Activated T-helper 1 cell treated with anti-CD3 and anti-CD28 coated beads, Interleukin-12 subunit alpha, Interleukin-12 subunit beta, Interleukin-2, Interleukin-4 antibody, amounts not matched to agents 30 ng/mL and 10 ng/mL and 1 ng/mL, durations not matched to agents 14 hours and 24 hours and 36 hours (primary cell): Measurements from ENCODE around the gene HMX2. TPM values are rescaled to one million over a fixed set of nuclear protein-coding genes. Genes with fewer than 3 reads are reported as not detected.

ENCODE experiments used
- DNase-seq: peaks from one replicate; pipeline ENCODE4 v3.0.0; 2021; ENCODE audit warnings: low spot score
- H3K27ac Mint-ChIP-seq: one replicate; pipeline ENCODE4 v1.8.0; 2021; ENCODE audit warnings: mild to moderate bottlenecking, mixed read lengths
- H3K27me3 Mint-ChIP-seq: one replicate; pipeline ENCODE4 v1.8.0; 2022; ENCODE audit warnings: mild to moderate bottlenecking, moderate library complexity, mixed read lengths; ENCODE audit not compliant: insufficient read depth
- H3K36me3 Mint-ChIP-seq: one replicate; pipeline ENCODE4 v1.8.0; 2021; ENCODE audit warnings: low read depth, mixed read lengths
- H3K4me1 Mint-ChIP-seq: one replicate; pipeline ENCODE4 v1.8.0; 2021; ENCODE audit warnings: low read depth, mixed read lengths
- H3K4me3 Mint-ChIP-seq: one replicate; pipeline ENCODE4 v1.8.0; 2021; ENCODE audit warnings: mild to moderate bottlenecking, moderate library complexity, mixed read lengths
- H3K9me3 Mint-ChIP-seq: one replicate; pipeline ENCODE4 v1.8.0; 2021; ENCODE audit warnings: mixed read lengths
- intact Hi-C: fragments of 100-400 bp; cut with micrococcal nuclease; formaldehyde crosslinking; loops from one replicate; pipeline ENCODE4 v1.15.1; 2024
- total RNA-seq: library from RNA; stranded (reverse); gene quantifications from 2 replicates; pipeline ENCODE4 v1.2.3, GENCODE V29; 2022

HMX2 gene, protein sequence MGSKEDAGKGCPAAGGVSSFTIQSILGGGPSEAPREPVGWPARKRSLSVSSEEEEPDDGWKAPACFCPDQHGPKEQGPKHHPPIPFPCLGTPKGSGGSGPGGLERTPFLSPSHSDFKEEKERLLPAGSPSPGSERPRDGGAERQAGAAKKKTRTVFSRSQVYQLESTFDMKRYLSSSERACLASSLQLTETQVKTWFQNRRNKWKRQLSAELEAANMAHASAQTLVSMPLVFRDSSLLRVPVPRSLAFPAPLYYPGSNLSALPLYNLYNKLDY
- not detected in 2 replicates for total RNA-seq

DNA sequence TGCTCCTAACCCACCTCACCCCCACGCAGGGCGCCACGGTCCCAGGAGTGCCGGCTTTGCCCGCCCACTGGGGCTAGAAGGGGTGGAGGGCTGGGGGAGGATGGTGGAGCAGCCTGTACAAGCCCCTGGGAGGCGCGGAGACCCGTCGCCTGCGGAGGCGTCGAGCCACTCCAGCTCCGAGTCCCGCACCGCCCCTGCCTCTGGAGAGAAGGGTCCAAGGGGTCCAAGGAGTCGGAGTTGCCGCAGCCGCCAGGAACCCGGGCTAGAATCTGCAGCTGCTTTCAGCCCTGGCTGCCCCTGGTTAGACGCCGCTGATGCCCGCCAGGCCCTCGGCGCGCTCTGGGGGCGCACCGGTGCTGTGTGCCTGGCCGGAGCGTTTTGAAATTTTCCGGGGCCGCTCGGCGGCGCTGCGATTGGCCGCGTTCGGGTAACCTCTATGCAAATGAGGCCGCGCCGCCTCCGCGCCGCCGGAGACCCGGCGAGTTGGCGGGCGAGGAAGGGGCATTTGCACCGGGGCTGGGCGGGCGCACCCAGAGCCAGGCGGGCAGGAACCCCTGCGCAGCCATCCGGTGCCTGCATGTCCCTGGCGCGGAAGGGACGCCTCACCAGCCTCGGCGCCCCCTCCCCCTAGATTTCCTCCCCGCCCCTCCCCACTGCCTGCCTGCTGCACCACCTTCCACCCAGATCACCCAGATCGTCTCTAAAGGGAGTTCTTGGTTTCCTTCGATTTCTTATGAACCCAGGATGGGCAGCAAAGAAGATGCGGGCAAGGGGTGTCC lies at the start of gene HMX2:
TSS of gene HMX2 (plus strand) at position 502 of the 779 bp plus-strand sequence. CDS start at position 745, 243 bp downstream.
- Mint-ChIP-seq H3K9me3 (no peaks in the 10 kb centered on the region), H3K4me3 (peak within 1 kb of the TSS; percentile 57), H3K27ac (peak within 1 kb of the TSS; percentile 78), H3K36me3 (peaks cover 4% of the 10 kb centered on the region), H3K4me1 (peaks cover 43% of the 10 kb centered on the region), H3K27me3 (peaks cover 59% of the 10 kb centered on the region)
- no peak for DNase-seq
- intact Hi-C loops = loop anchor here (1.0 kb wide), 1 partner anchor 11 kb away; no protein-coding TSS in a partner anchor

DNA sequence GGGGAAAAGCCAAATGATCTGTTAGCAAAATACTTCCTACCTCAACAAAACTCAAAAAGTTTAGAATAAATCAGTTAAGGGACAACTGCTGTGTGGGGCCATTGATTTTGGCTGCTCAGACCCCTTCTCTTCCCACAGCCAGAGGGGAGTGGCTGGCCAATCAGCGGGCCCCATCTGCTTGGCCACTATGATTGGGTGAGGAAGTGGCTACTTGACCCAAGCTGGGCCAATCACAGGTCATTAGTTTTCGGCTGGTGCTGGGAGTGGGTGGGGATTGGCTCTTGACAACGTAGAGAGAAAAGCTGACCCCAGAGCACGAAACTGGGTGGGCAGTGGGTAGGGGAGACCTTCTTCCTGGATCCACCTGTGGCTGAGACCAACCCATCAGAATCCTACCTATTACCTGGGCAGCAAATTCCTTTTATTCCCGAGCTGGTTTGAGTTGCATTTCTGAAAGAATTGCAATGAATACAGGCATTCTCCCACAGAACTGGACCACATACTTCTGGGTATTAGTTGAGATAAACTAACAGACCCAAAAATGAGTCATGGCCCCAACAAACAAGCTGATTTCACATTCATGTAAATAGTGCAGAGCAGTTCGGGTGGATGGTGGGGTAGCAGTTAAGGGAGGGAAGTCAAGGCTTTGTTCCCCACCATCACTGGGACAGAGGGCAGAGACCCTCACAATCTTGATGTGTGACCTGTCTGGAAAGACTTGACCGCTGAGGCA lies 47.7 kb upstream of the HMX2 start:
- Mint-ChIP-seq H3K27me3 (no peaks in the 10 kb centered on the region), H3K27ac (no peak overlapping the region), H3K9me3 (no peaks in the 10 kb centered on the region), H3K4me1 (no peaks in the 10 kb centered on the region), H3K36me3 (no peaks in the 10 kb centered on the region), H3K4me3 (no peak overlapping the region)
- no peak for DNase-seq
- intact Hi-C loops = no loop called here

DNA sequence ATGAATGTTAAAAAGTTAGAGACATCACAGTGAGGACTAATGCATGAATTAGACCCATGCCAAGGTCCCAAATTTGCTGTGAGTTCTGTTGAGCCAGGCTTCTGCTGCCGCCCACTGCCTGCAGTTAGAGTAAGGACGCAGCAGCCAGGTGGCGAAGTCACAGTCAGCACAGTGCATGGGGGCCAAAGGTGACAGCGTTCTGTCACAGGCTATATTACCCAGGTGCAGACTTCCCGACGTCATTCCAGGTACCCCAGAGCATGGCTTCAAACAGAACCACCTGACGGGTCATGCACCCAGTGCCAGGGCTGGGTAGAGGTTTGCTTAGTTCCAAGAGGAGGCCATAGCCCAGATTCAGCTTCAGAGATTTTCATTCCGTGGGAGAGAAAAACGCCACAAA lies 46.1 kb upstream of the HMX2 start:
- Mint-ChIP-seq H3K4me3 (no peak overlapping the region), H3K36me3 (no peaks in the 10 kb centered on the region), H3K27me3 (no peaks in the 10 kb centered on the region), H3K9me3 (no peaks in the 10 kb centered on the region), H3K4me1 (no peaks in the 10 kb centered on the region), H3K27ac (no peak overlapping the region)
- intact Hi-C loops = no loop called here
- no peak for DNase-seq

DNA sequence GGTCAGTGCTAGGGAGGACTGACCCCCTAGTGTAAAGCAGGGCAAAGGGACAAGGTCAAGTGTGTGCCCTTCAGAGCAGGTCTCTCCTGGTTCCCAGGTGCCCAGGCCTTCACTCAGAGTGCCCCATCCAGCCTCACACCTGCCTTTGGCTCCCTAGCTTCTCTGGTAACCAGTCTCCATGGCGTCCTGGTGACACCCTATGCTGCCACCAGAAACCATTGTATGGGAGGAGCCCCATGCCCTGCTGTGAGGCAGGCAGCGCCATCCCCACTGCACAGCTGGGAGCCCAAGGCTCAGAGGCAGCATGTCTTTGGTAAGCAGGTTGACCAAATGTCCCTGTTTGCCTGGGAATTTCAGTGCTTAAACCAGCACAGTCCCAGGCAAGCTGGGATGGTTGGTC lies 45.3 kb upstream of the HMX2 start:
- no peak overlapping the region for H3K4me3 Mint-ChIP-seq

DNA sequence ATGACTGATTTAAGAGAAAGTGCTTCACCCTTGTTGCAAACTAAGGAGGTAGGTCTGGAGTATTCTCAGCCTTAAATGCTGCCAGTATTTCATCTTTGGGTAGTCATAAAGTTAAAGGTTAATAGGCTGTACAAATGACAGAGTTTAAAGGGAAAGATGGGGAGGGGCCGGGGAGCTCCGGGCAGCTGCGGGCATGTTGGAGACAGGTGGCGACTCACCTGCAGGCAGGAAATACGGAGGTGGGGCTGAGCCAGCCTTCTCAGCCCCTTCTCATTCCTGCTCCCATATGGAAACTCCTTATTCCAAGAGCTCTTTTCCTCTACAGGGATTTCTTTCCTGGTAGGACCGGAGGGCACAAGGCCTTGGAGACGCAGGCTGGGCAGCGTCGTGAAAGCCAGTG lies 44.0 kb upstream of the HMX2 start:
- DNase-seq = no peak
- intact Hi-C loops = no loop called here
- Mint-ChIP-seq H3K4me1 (no peaks in the 10 kb centered on the region), H3K27me3 (no peaks in the 10 kb centered on the region), H3K36me3 (no peaks in the 10 kb centered on the region), H3K9me3 (no peaks in the 10 kb centered on the region), H3K27ac (no peak overlapping the region), H3K4me3 (no peak overlapping the region)

More for the DNA sequence above, 45.3 kb upstream of the HMX2 start:
- Mint-ChIP-seq H3K27ac (no peak overlapping the region), H3K4me1 (no peaks in the 10 kb centered on the region), H3K9me3 (no peaks in the 10 kb centered on the region), H3K36me3 (no peaks in the 10 kb centered on the region), H3K27me3 (no peaks in the 10 kb centered on the region)
- DNase-seq = no peak
- intact Hi-C loops = no loop called here

DNA sequence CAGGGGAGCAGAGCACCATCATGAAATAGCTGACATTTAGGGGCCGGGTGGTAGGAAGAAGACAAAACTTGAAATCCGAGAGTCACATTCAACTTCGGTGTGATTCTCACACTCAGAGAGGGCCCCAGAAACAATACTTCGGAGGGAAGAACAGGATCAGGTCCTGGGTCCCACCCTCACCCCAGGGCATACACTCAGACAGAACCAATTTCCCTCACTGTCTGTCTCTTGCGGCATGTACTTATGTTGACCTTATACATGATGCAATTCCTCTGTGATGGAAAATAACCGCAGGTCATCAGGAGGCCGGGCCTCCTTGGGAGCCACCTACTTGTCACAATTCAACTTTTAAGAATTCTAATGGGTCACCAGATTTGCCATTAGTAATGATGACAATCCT lies 38.5 kb upstream of the HMX2 start:
- Mint-ChIP-seq H3K4me1 (no peaks in the 10 kb centered on the region), H3K27me3 (peaks cover 11% of the 10 kb centered on the region), H3K9me3 (no peaks in the 10 kb centered on the region), H3K36me3 (no peaks in the 10 kb centered on the region), H3K4me3 (no peak overlapping the region), H3K27ac (no peak overlapping the region)
- no peak for DNase-seq
- intact Hi-C loops = no loop called here

DNA sequence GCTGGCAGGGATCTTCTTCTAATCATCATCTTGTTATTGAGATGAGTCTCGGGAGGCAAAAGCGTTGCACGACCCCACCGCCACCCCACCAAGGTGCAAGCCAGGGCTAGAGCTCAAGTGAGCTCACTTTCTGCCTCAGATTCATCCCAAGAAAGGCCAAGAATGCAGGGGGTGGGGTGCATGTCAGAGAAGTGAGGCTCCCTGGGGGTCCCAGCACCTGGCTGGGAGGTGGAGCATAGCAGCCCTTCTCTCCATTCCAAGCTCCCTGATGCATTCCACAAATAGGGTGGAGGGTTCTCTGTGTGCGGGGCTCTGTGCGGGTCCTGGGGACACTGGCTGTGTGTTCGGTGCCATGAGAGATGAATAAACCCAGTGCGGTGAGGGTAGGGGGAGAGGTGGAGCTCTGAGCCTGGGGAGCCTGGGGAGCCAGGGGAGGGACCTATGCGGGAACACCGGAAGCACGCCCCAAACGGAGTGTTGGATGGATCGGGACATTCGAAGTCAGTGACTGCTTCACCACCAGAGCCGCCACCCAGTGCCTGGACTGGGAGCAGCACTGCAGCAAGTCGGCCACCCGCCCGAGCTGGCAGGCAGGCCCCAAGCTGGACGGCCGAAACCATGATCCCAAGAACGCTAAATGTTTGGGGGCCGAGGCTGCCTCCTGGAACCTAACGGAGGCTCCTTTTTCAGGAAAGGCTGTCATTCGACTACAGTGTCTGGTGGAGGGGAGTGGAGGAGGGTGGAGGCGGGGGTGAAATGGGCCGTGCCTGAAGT lies 30.1 kb upstream of the HMX2 start:
- Mint-ChIP-seq H3K27ac (no peak overlapping the region), H3K9me3 (no peaks in the 10 kb centered on the region), H3K4me3 (no peak overlapping the region), H3K27me3 (peaks cover 22% of the 10 kb centered on the region), H3K4me1 (no peaks in the 10 kb centered on the region), H3K36me3 (no peaks in the 10 kb centered on the region)
- DNase-seq = no peak
- intact Hi-C loops = no loop called here

DNA sequence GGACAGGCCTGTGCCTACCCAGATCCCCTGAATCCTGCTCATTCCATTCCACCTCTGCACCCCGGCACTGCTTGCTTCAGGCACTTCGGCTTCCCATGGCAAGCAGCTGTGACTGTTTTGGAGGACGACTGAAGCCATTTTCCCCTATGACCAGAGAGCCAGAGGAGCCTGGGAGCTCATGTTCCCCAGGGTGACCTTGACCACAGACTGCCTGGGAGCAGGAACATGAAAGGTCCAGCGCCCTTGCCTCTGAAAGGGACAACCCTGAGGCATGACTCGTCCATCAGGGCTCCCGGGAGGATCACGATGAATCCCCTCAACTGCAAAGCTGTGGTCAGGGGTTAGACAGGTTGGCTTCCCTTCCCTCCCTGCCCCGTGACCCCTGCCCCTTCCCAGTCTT lies 28.9 kb upstream of the HMX2 start:
- H3K27me3 Mint-ChIP-seq = peaks cover 24% of the 10 kb centered on the region
- H3K4me3 Mint-ChIP-seq = no peak overlapping the region
- intact Hi-C loops = no loop called here
- no peaks in the 10 kb centered on the region for H3K4me1 Mint-ChIP-seq
- H3K36me3 Mint-ChIP-seq = no peaks in the 10 kb centered on the region
- H3K27ac Mint-ChIP-seq = no peak overlapping the region
- no peak for DNase-seq
- H3K9me3 Mint-ChIP-seq = no peaks in the 10 kb centered on the region

DNA sequence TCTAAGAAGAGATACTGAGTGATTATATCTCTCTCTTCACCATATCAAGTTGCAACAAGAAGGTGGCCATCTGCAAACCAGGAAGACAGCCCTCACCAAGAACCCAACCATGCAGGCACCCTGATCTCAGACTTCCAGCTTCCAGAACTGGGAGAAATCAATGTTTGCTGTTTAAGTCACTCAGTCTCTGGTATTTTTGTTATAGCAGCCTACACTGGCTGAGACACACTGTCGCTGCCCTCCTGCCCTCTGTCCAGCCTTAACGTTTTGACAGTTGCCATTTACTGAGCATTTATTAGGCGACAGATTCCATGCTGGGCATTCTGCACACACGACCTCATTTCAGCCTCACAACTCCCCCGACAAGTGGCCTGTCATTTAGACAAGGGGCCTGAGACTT lies 21.7 kb upstream of the HMX2 start:
- H3K27me3 Mint-ChIP-seq = peaks cover 43% of the 10 kb centered on the region
- no peak for DNase-seq
- no peaks in the 10 kb centered on the region for H3K4me1 Mint-ChIP-seq
- no peak overlapping the region for H3K27ac Mint-ChIP-seq
- intact Hi-C loops = no loop called here
- H3K36me3 Mint-ChIP-seq = no peaks in the 10 kb centered on the region
- no peaks in the 10 kb centered on the region for H3K9me3 Mint-ChIP-seq
- no peak overlapping the region for H3K4me3 Mint-ChIP-seq

DNA sequence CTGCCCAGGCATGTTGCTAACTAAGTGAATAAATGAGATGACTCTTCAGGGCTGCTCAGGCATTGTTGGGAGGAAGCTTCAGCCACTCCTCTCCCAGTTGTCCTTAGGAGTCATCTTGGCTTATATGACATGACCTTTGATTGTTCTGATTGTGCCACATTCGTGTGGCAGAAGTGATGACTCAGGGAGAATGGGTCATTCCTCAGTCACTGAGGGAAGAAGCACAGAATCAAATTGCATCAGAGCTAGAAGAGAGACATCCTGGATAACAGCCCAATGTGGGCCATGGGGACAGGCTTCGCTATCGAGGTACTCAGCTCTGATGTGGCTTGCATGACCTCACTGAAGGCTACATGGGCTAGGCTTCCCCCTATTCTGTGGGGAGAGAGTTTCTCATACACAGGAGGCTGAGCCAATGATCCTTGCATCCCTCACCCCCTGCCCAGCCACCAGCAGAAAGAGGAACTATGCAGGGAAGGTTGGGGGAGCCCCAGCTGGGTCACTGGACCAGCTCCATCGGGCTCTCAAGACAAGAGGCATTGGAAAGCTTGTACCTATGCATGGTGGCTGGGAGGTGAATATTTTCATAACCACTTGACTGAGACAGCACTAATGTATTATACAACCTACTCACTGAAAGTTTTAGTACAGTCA lies 18.2 kb upstream of the HMX2 start:
- intact Hi-C loops = loop anchor here (5.0 to 10.0 kb wide), 3 partner anchors 143 to 835 kb away; partner anchors contain the start of gene HTRA1
- H3K36me3 Mint-ChIP-seq = peaks cover 2% of the 10 kb centered on the region
- H3K4me1 Mint-ChIP-seq = peaks cover 18% of the 10 kb centered on the region
- no peak overlapping the region for H3K27ac Mint-ChIP-seq
- no peaks in the 10 kb centered on the region for H3K9me3 Mint-ChIP-seq
- peaks cover 67% of the 10 kb centered on the region for H3K27me3 Mint-ChIP-seq
- H3K4me3 Mint-ChIP-seq = no peak overlapping the region
- DNase-seq = no peak

DNA sequence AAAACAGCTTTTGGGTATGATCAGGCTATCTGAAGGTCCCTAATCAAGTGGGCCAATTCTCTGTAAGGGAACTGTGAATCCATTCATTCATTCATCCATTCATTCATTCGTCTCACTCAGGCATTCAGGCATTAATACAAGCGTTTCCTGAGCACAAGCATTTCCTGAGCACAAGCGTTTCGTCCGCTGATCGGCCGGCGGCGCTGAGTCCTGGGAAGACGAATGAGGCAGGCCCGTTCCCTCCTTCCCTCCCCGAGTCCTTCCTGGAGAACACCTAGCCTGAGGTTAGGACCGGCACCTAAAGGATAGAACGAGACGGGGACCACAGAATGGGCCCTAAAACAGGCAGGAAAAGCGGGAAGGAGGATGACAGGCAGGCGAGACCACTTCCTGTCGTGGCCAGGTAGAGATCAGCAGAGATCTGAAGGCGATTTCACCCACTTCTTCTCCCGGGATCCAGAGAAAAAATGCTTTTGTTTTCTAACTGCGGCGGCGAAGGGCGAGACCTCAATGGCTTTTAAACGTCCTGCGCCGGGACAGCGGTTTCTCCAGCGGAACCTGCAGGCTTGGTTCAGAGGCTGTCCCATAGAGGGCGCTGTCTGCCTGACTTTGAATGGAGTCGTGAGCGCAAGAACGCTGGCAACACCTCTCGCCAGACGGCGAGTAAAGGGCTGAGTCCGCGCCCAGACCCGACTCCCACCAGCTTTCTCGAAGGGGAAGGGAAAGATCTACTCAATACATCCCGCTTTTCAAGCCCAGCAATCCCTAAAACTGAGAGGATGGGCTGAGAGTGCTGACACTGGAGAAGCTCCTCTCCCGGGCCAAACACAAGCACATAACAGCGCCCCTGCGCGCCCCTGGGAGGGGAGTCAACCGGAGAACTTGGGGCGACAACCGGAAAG lies 15.1 kb upstream of the HMX2 start:
- H3K4me3 Mint-ChIP-seq = peak overlapping the region; percentile 48
- intact Hi-C loops = loop anchor here (1.0 to 10.0 kb wide), 6 partner anchors 90 to 832 kb away; partner anchors contain the start of gene HTRA1
- DNase-seq = peak; percentile 74
- peaks cover 74% of the 10 kb centered on the region for H3K27me3 Mint-ChIP-seq
- peaks cover 2% of the 10 kb centered on the region for H3K36me3 Mint-ChIP-seq
- H3K27ac Mint-ChIP-seq = peak overlapping the region; percentile 85
- peaks cover 23% of the 10 kb centered on the region for H3K4me1 Mint-ChIP-seq
- no peaks in the 10 kb centered on the region for H3K9me3 Mint-ChIP-seq
